ENCODE data around the gene TTLL11.
"Not testable (repeated sequence)": the region's sequence is repeated elsewhere in the genome, so short reads cannot be mapped to it uniquely, and the experiment has no call there.

Gene TTLL11

GRCh38 chr9:122076117-122076516 lies 17.0 kb downstream of the TTLL11 start:
- no peak for DNase-seq

GRCh38 chr9:122075135-122076030 lies 17.7 kb downstream of the TTLL11 start:
- no peak for DNase-seq

- DNase-seq: no peak
These were observed 21.4 kb downstream of the TTLL11 start for GRCh38 chr9:122071715-122072114.

GRCh38 chr9:122070728-122071515 lies 22.2 kb downstream of the TTLL11 start:
- DNase-seq: no peak

GRCh38 chr9:122066680-122067079 lies 26.4 kb downstream of the TTLL11 start:
- not testable (repeated sequence) for DNase-seq

GRCh38 chr9:122065923-122066629 lies 27.0 kb downstream of the TTLL11 start:
- no peak for DNase-seq

GRCh38 chr9:122060481-122060880 lies 32.6 kb downstream of the TTLL11 start:
- no peak for DNase-seq

- no peak for DNase-seq
These were observed 33.2 kb downstream of the TTLL11 start for GRCh38 chr9:122059955-122060324.

GRCh38 chr9:122059214-122059954 lies 33.7 kb downstream of the TTLL11 start:
- no peak for DNase-seq

- DNase-seq: no peak
These were observed 34.4 kb downstream of the TTLL11 start for GRCh38 chr9:122058709-122059108.

GRCh38 chr9:122058051-122058450 lies 35.1 kb downstream of the TTLL11 start:
- no peak for DNase-seq

- no peak for DNase-seq
These were observed 35.9 kb downstream of the TTLL11 start for GRCh38 chr9:122057211-122057610.

GRCh38 chr9:122056484-122056883 lies 36.6 kb downstream of the TTLL11 start:
- DNase-seq: no peak

GRCh38 chr9:122055701-122056100 lies 37.4 kb downstream of the TTLL11 start:
- no peak for DNase-seq

GRCh38 chr9:122053567-122054350 lies 39.3 kb downstream of the TTLL11 start:
- peak; percentile 66 for DNase-seq

GRCh38 chr9:122053064-122053463 lies 40.0 kb downstream of the TTLL11 start:
- DNase-seq: no peak

- no peak for DNase-seq
These were observed 41.5 kb downstream of the TTLL11 start for GRCh38 chr9:122051351-122052321.

- no peak for DNase-seq
These were observed 42.9 kb downstream of the TTLL11 start for GRCh38 chr9:122050167-122050566.

GRCh38 chr9:122042056-122042455 lies 51.1 kb downstream of the TTLL11 start:
- no peak for DNase-seq

GRCh38 chr9:122040561-122041242 lies 52.4 kb downstream of the TTLL11 start:
- no peak for DNase-seq
